IMR-90 (cell line): ENCODE results near the gene CIART. TPM values are rescaled to one million over a fixed set of nuclear protein-coding genes. Genes with fewer than 3 reads are reported as not detected.

Source experiments
- ATAC-seq: fragments of 200-7000 bp; cut with Tn5 transposase; 2 replicates; pipeline ENCODE4 v1.9.1; 2020; ENCODE audit warnings: low read depth, mild to moderate bottlenecking, moderate library complexity
- BruUV-seq: library from RNA; stranded (reverse); fragments of 400-500 nt; replicated peaks from 2 replicates; lab custom pipeline; 2021; lab: Mats Ljungman, UMichigan
- CTCF ChIA-PET: fragments of 300-600 bp; formaldehyde crosslinking; extraction: SDS; loops from one replicate; lab custom pipeline; 2021; ENCODE audit warnings: antibody characterized with exemption; lab: Yijun Ruan, JAX
- POLR2A ChIA-PET: fragments of 300-600 bp; sonication (Branson Sonifier 250); formaldehyde crosslinking; loops from one replicate; lab custom pipeline; 2022; ENCODE audit warnings: antibody characterized with exemption; ENCODE audit not compliant: unreplicated experiment; lab: Charles Lee
- DNase-seq: peaks from one replicate; pipeline ENCODE4 v3.0.0; 2013
- H2AFZ ChIP-seq: replicated peaks from 2 replicates; pipeline ENCODE3; 2013; ENCODE audit warnings: low read length, mild to moderate bottlenecking; ENCODE audit not compliant: poor library complexity
- H2AK5ac ChIP-seq: 2 replicates; pipeline ENCODE4 v1.6.1; 2013; ENCODE audit warnings: low read depth, low read length, inconsistent platforms
- H2AK9ac ChIP-seq: replicated peaks from 2 replicates; pipeline ENCODE3; 2013; ENCODE audit warnings: mild to moderate bottlenecking, low read depth, low read length, moderate library complexity; ENCODE audit not compliant: poor library complexity
- H2BK120ac ChIP-seq: 2 replicates; pipeline ENCODE4 v1.6.1; 2013; ENCODE audit warnings: low read depth, low read length, inconsistent platforms
- H2BK15ac ChIP-seq: 3 replicates; pipeline ENCODE4 v1.6.1; 2013; ENCODE audit warnings: low read depth, low read length, inconsistent platforms
- H2BK20ac ChIP-seq: 2 replicates; pipeline ENCODE4 v1.6.1; 2013; ENCODE audit warnings: low read depth, mild to moderate bottlenecking, inconsistent platforms, low read length, moderate library complexity
- H2BK5ac ChIP-seq: 2 replicates; pipeline ENCODE4 v1.6.1; 2013; ENCODE audit warnings: mild to moderate bottlenecking, low read depth, low read length, inconsistent platforms; ENCODE audit not compliant: poor library complexity, severe bottlenecking
- H3K14ac ChIP-seq: replicated peaks from 2 replicates; pipeline ENCODE4 v1.6.1; 2013; ENCODE audit warnings: low read depth, low read length, inconsistent platforms
- H3K18ac ChIP-seq: 2 replicates; pipeline ENCODE4 v1.6.1; 2013; ENCODE audit warnings: low read depth, low read length, control low read depth
- H3K23ac ChIP-seq: 2 replicates; pipeline ENCODE4 v1.6.1; 2013; ENCODE audit warnings: low read depth, low read length, inconsistent platforms
- H3K27ac ChIP-seq: 2 replicates; pipeline ENCODE4 v1.5.1; 2013; ENCODE audit warnings: mild to moderate bottlenecking, control low read depth, low read length; ENCODE audit not compliant: insufficient read depth
- H3K27me3 ChIP-seq: 2 replicates; pipeline ENCODE4 v1.6.1; 2013; ENCODE audit warnings: low read length; ENCODE audit not compliant: control insufficient read depth, insufficient read depth
- H3K36me3 ChIP-seq: 2 replicates; pipeline ENCODE4 v1.6.1; 2013; ENCODE audit warnings: low read length, mixed read lengths; ENCODE audit not compliant: control insufficient read depth, insufficient read depth
- H3K4ac ChIP-seq: 2 replicates; pipeline ENCODE4 v1.6.1; 2013; ENCODE audit warnings: low read depth, low read length, inconsistent platforms
- H3K4me1 ChIP-seq: 2 replicates; pipeline ENCODE4 v1.6.1; 2013; ENCODE audit warnings: low read length, mixed read lengths; ENCODE audit not compliant: control insufficient read depth, insufficient read depth
- H3K4me2 ChIP-seq: 2 replicates; pipeline ENCODE4 v1.6.1; 2013; ENCODE audit warnings: low read depth, mild to moderate bottlenecking, control low read depth, low read length, moderate library complexity
- H3K4me3 ChIP-seq: 2 replicates; pipeline ENCODE4 v1.5.1; 2013; ENCODE audit warnings: low read depth, mild to moderate bottlenecking, control low read depth, low read length, moderate library complexity; ENCODE audit not compliant: insufficient read depth
- H3K56ac ChIP-seq: 2 replicates; pipeline ENCODE4 v1.6.1; 2013; ENCODE audit warnings: low read length, inconsistent platforms; ENCODE audit not compliant: insufficient read depth; ENCODE audit errors: extremely low read depth
- H3K79me1 ChIP-seq, 2 experiments: 2 replicates each; pipeline ENCODE4 v1.6.1; 2013; ENCODE audit warnings: low read length in 2 of 2, inconsistent platforms in 1 of 2, low read depth in 1 of 2
- H3K9ac ChIP-seq: 2 replicates; pipeline ENCODE4 v1.6.1; 2013; ENCODE audit warnings: low read depth, low read length, control low read depth
- H3K9me1 ChIP-seq: 2 replicates; pipeline ENCODE4 v1.6.1; 2013; ENCODE audit warnings: low read length, inconsistent platforms; ENCODE audit not compliant: insufficient read depth
- H3K9me3 ChIP-seq: 2 replicates; pipeline ENCODE4 v1.6.1; 2013; ENCODE audit warnings: low read length; ENCODE audit not compliant: control insufficient read depth, insufficient read depth
- H4K20me1 ChIP-seq: 2 replicates; pipeline ENCODE4 v1.6.1; 2013; ENCODE audit warnings: low read length, inconsistent platforms; ENCODE audit not compliant: insufficient read depth
- H4K5ac ChIP-seq: 2 replicates; pipeline ENCODE4 v1.6.1; 2013; ENCODE audit warnings: mild to moderate bottlenecking, low read depth, low read length, control low read depth
- H4K8ac ChIP-seq, 2 experiments: 2 replicates each; pipeline ENCODE4 v1.6.1; 2013; ENCODE audit warnings: low read depth in 2 of 2, low read length in 2 of 2, control low read depth in 1 of 2, inconsistent platforms in 1 of 2
- H4K91ac ChIP-seq: 2 replicates; pipeline ENCODE4 v1.6.1; 2013; ENCODE audit warnings: low read depth, low read length, inconsistent platforms; ENCODE audit not compliant: insufficient read depth
- BHLHE40 ChIP-seq: fragments of 150-350 bp; IDR thresholded peaks from 2 replicates; pipeline ENCODE4 v1.6.1; 2016; ENCODE audit warnings: mild to moderate bottlenecking, low read depth, low read length
- CEBPB ChIP-seq: IDR thresholded peaks from 2 replicates; pipeline ENCODE4 v1.6.1; 2012; ENCODE audit warnings: low read depth, low read length, improper control_type of control experiment
- CHD1 ChIP-seq: IDR thresholded peaks from 2 replicates; pipeline ENCODE4 v1.6.1; 2012; ENCODE audit warnings: low read depth, low read length, improper control_type of control experiment
- FOS ChIP-seq: fragments of 150-350 bp; IDR thresholded peaks from 2 replicates; pipeline ENCODE4 v1.6.1; 2016; ENCODE audit warnings: low read depth, low read length
- MAZ ChIP-seq: IDR thresholded peaks from 2 replicates; pipeline ENCODE4 v1.6.1; 2012; ENCODE audit warnings: low read depth, mild to moderate bottlenecking, low read length, improper control_type of control experiment, moderate library complexity, borderline replicate concordance
- MXI1 ChIP-seq: IDR thresholded peaks from 2 replicates; pipeline ENCODE4 v1.6.1; 2012; ENCODE audit warnings: low read depth, mild to moderate bottlenecking, low read length, moderate library complexity, borderline replicate concordance
- NFE2L2 ChIP-seq: fragments of 150-350 bp; IDR thresholded peaks from 2 replicates; pipeline ENCODE4 v1.6.1; 2016; ENCODE audit warnings: low read depth, mild to moderate bottlenecking, low read length
- POLR2A ChIP-seq: IDR thresholded peaks from 2 replicates; pipeline ENCODE4 v1.6.1; 2012; ENCODE audit warnings: mild to moderate bottlenecking, low read depth, low read length
- RCOR1 ChIP-seq: IDR thresholded peaks from 2 replicates; pipeline ENCODE4 v1.6.1; 2012; ENCODE audit warnings: mild to moderate bottlenecking, low read length, improper control_type of control experiment; ENCODE audit not compliant: insufficient replicate concordance
- RFX5 ChIP-seq: IDR thresholded peaks from 2 replicates; pipeline ENCODE4 v1.8.0; 2012; ENCODE audit warnings: low read depth, mild to moderate bottlenecking, low read length, moderate library complexity
- SMC3 ChIP-seq: fragments of 150-350 bp; IDR thresholded peaks from 2 replicates; pipeline ENCODE4 v1.6.1; 2016; ENCODE audit warnings: low read depth, mild to moderate bottlenecking, antibody characterized with exemption, low read length, moderate library complexity
- WGBS, 2 experiments: methylation state at CpG; one replicate each; pipeline versions ENCODE4 v1.1.5 to v1.1.7; 2013; ENCODE audit warnings: missing lambda C conversion rate in 2 of 2; ENCODE audit not compliant: insufficient read length in 1 of 2; ENCODE audit errors: extremely low coverage in 2 of 2; 5-methylcytosine and 5-hydroxymethylcytosine counted together
- dilution Hi-C: fragments of 300-500 bp; cut with HindIII; formaldehyde crosslinking; loops from one replicate; pipeline ENCODE4 v1.14.3; 2018; ENCODE audit warnings: low sequenced_read_pairs; ENCODE audit not compliant: unreplicated experiment
- in situ Hi-C: fragments of 300-500 bp; cut with MboI; formaldehyde crosslinking; loops from 3 replicates; pipeline ENCODE4 v1.14.3; 2019; ENCODE audit warnings: low sequenced_read_pairs, inconsistent platforms, mixed read lengths
- intact Hi-C: fragments of 100-400 bp; cut with micrococcal nuclease; formaldehyde crosslinking; loops from 2 replicates; pipeline ENCODE4 v1.10.0; 2022
- polyA plus RNA-seq, 3 experiments: library from polyadenylated mRNA; depleted of rRNA; stranded (reverse); fragments of >200 nt; gene quantifications; 2 replicates each; pipeline ENCODE4 v1.2.3, GENCODE V29; 2012; ENCODE audit warnings: low replicate concordance in 1 of 3
- total RNA-seq: library from RNA; depleted of rRNA; stranded (reverse); fragments of >200 nt; gene quantifications from 2 replicates; pipeline ENCODE4 v1.2.3, GENCODE V29; 2012
- TF ChIP-seq, protein P1 (sequence below): fragments of 150-350 bp; IDR thresholded peaks from 2 replicates; pipeline ENCODE4 v1.6.1; 2016; ENCODE audit warnings: low read depth, mild to moderate bottlenecking, low read length, moderate library complexity, borderline replicate concordance

CIART gene
- total and polyA plus RNA-seq, 2 of the 4 experiments (the other 2 are of a cell fraction), result 16.5 to 18.1 TPM

DNA sequence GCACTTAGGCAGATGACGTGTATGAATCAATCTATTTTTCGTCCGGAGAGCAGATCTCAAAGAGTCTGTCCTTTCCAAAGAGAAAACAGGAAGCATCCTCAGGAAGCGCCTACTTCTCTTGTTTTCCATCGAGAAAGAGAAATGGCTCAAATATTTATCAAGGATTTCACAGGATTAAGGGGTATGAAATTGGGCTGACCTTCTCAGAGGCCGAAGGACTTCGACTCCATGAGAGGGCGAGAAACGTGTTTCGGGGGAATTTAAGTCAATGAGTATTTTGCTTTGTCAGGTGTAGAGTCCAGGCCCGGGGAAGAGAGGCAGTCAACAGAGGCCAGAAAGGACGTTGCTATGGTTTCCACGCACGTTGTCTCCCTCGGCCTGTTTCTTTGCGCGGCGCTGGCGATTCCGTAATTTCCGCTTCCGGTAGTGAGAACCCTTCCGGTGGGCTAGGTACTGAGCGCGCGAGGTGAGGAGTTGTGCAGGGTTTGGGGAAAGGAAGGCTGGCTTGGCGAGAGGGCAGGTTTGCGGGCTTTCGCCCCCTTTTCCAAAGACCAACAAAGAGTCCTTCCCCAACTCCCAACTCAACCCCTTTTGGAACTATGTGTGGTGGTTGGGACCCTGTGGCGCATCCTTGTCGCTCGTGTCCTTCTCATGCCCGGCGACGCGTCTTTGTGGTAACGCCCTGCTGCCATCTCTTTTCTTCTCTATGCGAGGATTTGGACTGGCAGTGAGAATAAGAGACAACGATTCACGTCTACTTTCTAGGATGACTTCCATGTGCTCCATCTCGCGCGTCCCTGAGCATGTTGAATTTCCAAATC lies 11.3 kb downstream of the CIART start, which contains the start of gene MRPS21 (continued):
- no peak for TF ChIP-seq BHLHE40
- TF ChIP-seq NFE2L2, result no peak; the same call in 1 of the 2 replicates
- TF ChIP-seq POLR2A, result peak; percentile 87

DNA sequence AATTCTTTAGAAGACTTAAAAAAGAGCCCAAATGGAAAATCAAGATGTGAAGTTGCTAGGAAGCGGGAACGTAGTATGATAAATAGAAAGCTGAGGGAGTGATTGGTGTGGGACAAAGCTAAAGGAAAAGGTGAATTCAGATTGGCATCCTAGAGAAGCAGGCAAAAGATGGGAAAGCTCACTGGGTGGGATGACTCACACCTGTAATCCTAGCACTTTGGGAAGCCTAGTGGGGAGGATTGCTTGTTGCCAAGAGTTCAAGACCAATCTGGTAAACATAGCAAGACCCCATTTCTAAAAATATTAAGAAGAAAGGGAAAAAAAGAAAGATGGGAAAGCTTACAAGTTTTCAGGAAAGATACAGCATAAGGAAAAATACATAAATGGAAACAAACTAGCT lies 13.1 kb downstream of the CIART start:
- H3K79me1 ChIP-seq, result peaks cover 20 to 39% of the 10 kb centered on the region in 2 experiments
- in situ Hi-C loops, result no loop called here
- H2AK5ac ChIP-seq, result no peak overlapping the region
- no peak for ATAC-seq
- DNase-seq, result no peak
- no peak overlapping the region for H3K4me2 ChIP-seq
- H3K27ac ChIP-seq, result no peak overlapping the region
- no peak overlapping the region for H3K14ac ChIP-seq
- no peak overlapping the region for H3K23ac ChIP-seq
- no peak overlapping the region for H4K8ac ChIP-seq
- H3K18ac ChIP-seq, result no peak overlapping the region
- H3K56ac ChIP-seq, result no peak overlapping the region
- no peak overlapping the region for H4K5ac ChIP-seq
- H2BK15ac ChIP-seq, result no peak overlapping the region
- H3K9ac ChIP-seq, result no peak overlapping the region
- peaks cover 16% of the 10 kb centered on the region for H3K36me3 ChIP-seq
- intact Hi-C loops, result no loop called here
- H3K4me1 ChIP-seq, result peaks cover 2% of the 10 kb centered on the region; the same call in 1 of the 2 replicates
- H3K9me1 ChIP-seq, result peaks cover 4% of the 10 kb centered on the region
- no peak overlapping the region for H3K4ac ChIP-seq
- no peaks in the 10 kb centered on the region for H3K9me3 ChIP-seq
- TF ChIP-seq NFE2L2 (no peak), CEBPB (no peak), MAZ (no peak), POLR2A (no peak), RCOR1 (no peak), RFX5 (no peak), FOS (no peak), SMC3 (no peak), BHLHE40 (no peak), MXI1 (no peak), CHD1 (no peak)
- TF ChIP-seq, protein P1, sequence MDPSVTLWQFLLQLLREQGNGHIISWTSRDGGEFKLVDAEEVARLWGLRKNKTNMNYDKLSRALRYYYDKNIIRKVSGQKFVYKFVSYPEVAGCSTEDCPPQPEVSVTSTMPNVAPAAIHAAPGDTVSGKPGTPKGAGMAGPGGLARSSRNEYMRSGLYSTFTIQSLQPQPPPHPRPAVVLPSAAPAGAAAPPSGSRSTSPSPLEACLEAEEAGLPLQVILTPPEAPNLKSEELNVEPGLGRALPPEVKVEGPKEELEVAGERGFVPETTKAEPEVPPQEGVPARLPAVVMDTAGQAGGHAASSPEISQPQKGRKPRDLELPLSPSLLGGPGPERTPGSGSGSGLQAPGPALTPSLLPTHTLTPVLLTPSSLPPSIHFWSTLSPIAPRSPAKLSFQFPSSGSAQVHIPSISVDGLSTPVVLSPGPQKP, result no peak
- WGBS, 2 experiments, result 100% methylated on average over 2 of the region's 2 CpGs; no CpG with 5 or more reads in 1 of the 2 experiments
- H2BK5ac ChIP-seq, result no peak overlapping the region
- POLR2A ChIA-PET, result no interaction called here
- no peak overlapping the region for H2BK20ac ChIP-seq
- H2AK9ac ChIP-seq, result no peak overlapping the region
- CTCF ChIA-PET, result interaction anchor here (0.6 kb wide), 1 partner anchor 16 kb away, joined by 4 read pairs; no protein-coding TSS in a partner anchor
- no peak overlapping the region for H4K91ac ChIP-seq
- no TSS peak for BruUV-seq
- H3K4me3 ChIP-seq, result no peak overlapping the region
- no peaks in the 10 kb centered on the region for H4K20me1 ChIP-seq
- dilution Hi-C loops, result no loop called here
- H2BK120ac ChIP-seq, result no peak overlapping the region
- no peaks in the 10 kb centered on the region for H3K27me3 ChIP-seq
- H2AFZ ChIP-seq, result no peak overlapping the region
